Transverse colon (tissue), 4 donors: ENCODE data around the gene SH3RF3.

Experiments used
- EP300 ChIP-seq: sonication (generic); formaldehyde crosslinking; IDR thresholded peaks from one replicate; pipeline ENCODE4 v1.6.1; 2017; ENCODE audit warnings: antibody characterized with exemption, low read depth
- POLR2A ChIP-seq: fragments of 450-650 bp; IDR thresholded peaks from one replicate; pipeline ENCODE4 v1.6.1; 2016; ENCODE audit warnings: antibody characterized with exemption, mild to moderate bottlenecking, moderate library complexity
- POLR2AphosphoS5 ChIP-seq, 3 donors: sonication (generic); formaldehyde crosslinking; IDR thresholded peaks; one replicate each; pipeline ENCODE4 v1.6.1; 2016; ENCODE audit warnings: antibody characterized with exemption in 3 of 3
- TF ChIP-seq, protein P1 (sequence below), 5 experiments: fragments of 200-600 bp in 3 of 5; fragments of 450-650 bp in 2 of 5; sonication (generic) in 3 of 5; IDR thresholded peaks; 1 replicate in 2 of 5; 2 replicates in 3 of 5; pipeline ENCODE4 v1.5.1; 2016 to 2017; ENCODE audit warnings: antibody characterized with exemption in 5 of 5, inconsistent platforms in 3 of 5, mild to moderate bottlenecking in 2 of 5, moderate library complexity in 1 of 5

DNA sequence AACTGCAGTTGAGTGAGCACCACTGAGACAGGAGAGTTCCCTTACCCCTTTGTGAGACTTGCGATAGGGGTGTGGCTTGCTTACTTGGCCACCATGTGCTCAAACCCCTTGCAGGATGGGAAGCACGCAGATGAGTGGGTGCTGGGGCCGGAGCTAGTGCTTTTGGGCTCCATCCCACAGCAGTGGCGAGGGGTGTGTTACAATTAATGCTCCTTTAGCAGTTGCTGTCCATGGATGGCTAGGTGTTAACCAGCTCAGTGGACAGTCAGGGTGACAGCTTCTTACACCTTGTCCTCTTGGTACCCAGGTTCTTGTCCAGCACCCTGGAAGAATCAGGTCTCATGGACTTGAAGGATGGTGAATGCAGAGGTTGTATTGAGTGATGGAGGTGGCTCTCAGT is 103.9 kb downstream of the SH3RF3 start:
- no peak for TF ChIP-seq POLR2AphosphoS5 (IDR thresholded peaks at IDR 0.05)
- TF ChIP-seq, protein P1, sequence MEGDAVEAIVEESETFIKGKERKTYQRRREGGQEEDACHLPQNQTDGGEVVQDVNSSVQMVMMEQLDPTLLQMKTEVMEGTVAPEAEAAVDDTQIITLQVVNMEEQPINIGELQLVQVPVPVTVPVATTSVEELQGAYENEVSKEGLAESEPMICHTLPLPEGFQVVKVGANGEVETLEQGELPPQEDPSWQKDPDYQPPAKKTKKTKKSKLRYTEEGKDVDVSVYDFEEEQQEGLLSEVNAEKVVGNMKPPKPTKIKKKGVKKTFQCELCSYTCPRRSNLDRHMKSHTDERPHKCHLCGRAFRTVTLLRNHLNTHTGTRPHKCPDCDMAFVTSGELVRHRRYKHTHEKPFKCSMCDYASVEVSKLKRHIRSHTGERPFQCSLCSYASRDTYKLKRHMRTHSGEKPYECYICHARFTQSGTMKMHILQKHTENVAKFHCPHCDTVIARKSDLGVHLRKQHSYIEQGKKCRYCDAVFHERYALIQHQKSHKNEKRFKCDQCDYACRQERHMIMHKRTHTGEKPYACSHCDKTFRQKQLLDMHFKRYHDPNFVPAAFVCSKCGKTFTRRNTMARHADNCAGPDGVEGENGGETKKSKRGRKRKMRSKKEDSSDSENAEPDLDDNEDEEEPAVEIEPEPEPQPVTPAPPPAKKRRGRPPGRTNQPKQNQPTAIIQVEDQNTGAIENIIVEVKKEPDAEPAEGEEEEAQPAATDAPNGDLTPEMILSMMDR (IDR thresholded peaks at IDR 0.05), result no peak
- no peak for TF ChIP-seq POLR2A
- no peak for TF ChIP-seq EP300
